Stimulated activated CD8-positive, alpha-beta memory T cell treated with anti-CD3 and anti-CD28 coated beads, Interleukin-4, amount 100 ng/mL, for 1 hour (primary cell): Measurements from ENCODE around the gene CSNK1G3.
"Not testable (repeated sequence)": the region's sequence is repeated elsewhere in the genome, so short reads cannot be mapped to it uniquely, and the experiment has no call there.

ENCODE experiments used
- DNase-seq, 2 donors: peaks; one replicate each; pipeline ENCODE4 v3.0.0-alpha.2; 2020; ENCODE audit warnings: low read depth in 2 of 2, low spot score in 1 of 2

The CSNK1G3 gene

GRCh38 chr5:123637028-123637427 is 125.1 kb downstream of the CSNK1G3 start:
- DNase-seq: not testable (repeated sequence)

GRCh38 chr5:123639244-123639643 is 127.3 kb downstream of the CSNK1G3 start:
- no peak for DNase-seq

GRCh38 chr5:123645024-123645603 is 133.1 kb downstream of the CSNK1G3 start:
- DNase-seq: no peak

GRCh38 chr5:123647066-123647465 is 135.1 kb downstream of the CSNK1G3 start:
- DNase-seq: no peak

GRCh38 chr5:123651234-123651633 is 139.3 kb downstream of the CSNK1G3 start:
- DNase-seq: no peak

GRCh38 chr5:123659011-123659410 is 147.0 kb downstream of the CSNK1G3 start:
- DNase-seq: no peak

GRCh38 chr5:123659495-123659894 is 147.5 kb downstream of the CSNK1G3 start:
- no peak for DNase-seq

GRCh38 chr5:123664961-123665360 is 153.0 kb downstream of the CSNK1G3 start:
- DNase-seq: no peak

GRCh38 chr5:123665822-123666371 is 153.9 kb downstream of the CSNK1G3 start:
- DNase-seq: no peak
